Amniotic epithelial cell (primary cell): ENCODE data around the gene RGS9.
"Not testable (repeated sequence)": the region's sequence is repeated elsewhere in the genome, so short reads cannot be mapped to it uniquely, and the experiment has no call there.

Experiments
- DNase-seq: peaks from one replicate; pipeline ENCODE4 v3.0.0-alpha.2; 2010; ENCODE audit warnings: low read depth

The RGS9 gene

DNA sequence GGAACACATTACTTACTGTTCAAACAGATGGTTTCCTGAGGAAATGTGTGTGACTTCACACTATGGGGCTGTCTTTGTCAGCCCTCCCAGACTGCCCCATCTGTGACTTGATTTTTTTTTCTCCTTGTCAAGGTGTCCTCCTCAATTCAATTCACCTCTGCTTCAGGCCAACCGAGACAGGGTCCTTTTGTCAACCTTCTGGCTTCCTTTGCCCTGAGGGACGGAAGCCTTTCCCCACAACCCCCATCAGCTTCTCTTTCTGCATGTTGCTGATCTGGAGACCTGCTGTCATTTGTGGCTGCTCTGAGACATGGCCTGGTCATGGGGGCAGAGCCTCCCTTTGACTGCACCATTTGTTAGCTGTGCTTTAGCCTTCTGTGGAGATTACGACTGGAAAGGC lies 21.3 kb upstream of the RGS9 start:
- DNase-seq = no peak

DNA sequence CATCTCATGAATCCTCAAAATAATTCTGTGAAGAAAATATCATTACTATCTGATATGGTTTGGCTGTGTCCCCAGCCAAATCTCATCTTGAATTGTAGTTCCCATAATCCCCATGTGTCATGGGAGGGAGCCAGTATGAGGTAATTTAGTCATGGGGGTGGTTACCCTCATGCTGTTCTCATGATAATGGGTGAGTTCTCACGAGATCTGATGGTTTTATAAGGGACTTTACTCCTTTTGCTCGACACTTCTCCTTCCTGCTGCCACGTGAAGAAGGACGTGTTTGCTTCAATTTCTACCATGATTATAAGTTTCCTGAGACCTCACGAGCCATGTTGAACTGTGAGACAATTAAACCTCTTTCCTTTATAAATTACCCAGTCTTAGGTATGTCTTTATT lies 20.7 kb upstream of the RGS9 start:
- not testable (repeated sequence) for DNase-seq

DNA sequence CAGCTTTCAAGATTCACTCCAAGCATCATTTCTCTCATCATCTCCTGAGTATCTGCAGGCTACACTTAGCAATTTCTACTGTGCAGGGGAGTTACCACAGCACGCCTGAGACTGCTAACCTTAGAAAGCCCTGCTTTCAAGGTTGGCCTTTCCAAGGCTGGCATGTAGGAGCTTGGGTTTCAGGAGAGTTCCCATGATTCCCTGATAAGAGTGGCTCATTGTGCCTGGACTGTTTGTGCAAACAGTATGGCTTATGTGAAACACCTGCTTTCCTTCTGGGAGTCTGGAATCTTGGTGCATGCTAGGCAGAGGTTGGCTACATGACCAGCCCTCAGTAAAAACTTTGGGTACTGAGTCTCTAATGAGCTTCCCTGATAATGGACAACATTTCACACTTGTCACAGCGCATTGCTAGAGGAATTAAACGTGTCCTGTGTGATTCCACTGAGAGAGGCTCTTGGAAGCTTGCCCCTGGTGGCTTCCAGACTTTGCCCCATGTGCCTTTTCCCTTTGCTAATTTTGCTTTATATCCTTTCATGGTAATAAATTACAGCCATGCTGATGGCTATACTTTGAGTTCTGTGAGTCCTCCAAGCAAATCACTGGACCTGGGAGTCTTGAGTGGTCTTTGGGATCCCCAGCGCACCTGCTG lies 19.7 kb upstream of the RGS9 start:
- DNase-seq = no peak

DNA sequence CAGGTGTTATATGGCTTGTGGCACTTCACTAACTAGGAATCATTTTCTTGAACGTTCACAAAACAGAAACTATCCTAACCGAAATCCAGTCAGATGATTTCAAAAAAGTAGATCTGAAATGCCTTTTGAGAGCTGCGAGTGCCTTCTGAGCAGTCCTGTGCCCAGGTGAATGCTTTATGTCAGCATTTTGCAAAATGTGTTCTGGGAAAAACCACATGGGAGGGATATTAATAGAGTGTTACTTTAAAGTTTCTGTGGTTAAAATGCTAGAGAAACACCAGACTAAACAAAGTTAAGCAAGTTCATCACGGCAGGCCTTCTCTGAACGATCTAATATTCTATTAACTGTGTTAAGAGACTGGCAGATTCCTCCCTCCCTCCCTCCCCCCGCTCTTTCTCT lies 15.8 kb upstream of the RGS9 start:
- no peak for DNase-seq

DNA sequence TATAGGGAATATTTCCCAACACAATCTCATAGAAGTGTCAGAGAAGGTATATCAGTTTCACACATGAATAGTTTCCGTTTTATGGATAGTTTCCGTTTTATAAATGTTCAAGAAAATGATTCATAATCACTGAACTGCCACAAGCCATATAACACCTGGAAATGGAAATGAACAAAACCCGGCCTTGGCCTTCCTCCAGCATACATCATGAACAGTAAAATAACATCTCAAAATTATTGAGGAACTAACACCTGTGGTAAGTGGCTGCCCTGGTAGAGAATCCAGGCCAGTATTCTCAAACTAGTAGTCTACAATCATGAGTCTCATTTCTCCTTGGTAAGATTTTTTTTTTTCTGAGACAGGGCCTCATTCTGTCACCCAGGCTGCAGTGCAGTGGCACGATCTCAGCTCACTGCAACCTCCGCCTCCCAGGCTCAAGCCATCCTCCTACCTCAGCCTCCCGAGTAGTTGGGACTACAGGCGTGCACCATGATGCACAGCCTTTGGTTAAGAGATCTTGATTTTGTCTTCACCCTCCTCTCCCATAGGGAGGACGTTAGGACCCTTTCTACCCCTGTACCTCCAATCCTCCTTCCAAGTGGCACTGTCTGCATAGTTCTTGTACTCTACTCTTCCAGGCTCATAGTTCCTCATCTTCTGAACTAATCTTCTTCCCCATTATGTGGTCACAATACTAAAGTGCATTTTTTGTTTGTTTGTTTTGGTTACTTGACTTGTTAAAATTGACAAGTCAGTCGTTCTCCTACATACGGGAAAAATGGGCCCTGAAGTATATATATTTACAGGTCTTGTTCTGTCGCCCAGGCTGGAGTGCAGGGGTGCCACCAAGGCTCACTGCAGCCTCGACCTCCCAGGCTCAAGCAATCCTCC lies 15.0 kb upstream of the RGS9 start:
- no peak for DNase-seq

DNA sequence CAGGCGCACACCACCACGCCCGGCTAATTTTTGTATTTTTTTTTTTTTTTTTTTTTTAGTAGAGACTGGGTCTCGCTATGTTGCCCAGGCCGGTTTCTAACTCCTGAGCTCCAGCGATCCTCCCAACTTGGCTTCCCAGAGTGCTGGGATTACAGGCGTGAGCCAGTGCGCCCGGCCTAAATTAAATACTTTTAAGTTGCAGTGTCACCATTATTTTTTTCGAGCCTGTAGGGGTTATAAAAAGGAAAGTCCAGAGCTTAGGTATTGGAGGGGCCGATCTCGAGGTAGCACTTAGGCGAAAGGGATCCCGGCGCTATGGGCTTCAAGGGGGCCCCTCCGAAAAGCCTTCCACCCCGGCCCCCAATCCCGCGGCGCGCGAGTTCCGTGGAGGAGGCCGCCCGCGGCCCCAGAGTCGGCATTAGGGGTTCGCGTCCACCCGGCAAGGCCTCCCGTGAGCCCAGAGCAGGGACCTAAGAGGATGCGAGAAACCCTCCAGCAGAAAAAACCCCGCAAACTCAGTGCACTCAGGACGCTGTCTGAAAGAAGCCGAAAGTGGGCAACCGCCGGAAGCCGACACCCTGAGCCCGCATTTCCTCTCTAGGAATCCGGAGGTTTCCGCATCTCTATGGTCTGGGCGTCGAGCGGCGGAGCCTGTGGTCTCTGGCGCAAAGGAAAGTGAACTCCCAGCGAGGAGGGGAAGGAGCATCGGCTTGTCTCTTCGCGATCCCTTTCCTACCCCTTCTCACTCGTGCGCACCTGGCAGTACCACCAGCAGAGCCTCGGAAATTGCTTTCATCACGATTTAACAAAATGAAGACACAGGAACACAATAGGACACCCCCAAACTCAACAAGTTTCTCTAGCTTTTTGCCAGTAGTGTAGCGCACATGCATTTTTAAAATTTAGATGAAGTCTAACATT lies 14.1 kb upstream of the RGS9 start:
- peak; percentile 88 for DNase-seq

DNA sequence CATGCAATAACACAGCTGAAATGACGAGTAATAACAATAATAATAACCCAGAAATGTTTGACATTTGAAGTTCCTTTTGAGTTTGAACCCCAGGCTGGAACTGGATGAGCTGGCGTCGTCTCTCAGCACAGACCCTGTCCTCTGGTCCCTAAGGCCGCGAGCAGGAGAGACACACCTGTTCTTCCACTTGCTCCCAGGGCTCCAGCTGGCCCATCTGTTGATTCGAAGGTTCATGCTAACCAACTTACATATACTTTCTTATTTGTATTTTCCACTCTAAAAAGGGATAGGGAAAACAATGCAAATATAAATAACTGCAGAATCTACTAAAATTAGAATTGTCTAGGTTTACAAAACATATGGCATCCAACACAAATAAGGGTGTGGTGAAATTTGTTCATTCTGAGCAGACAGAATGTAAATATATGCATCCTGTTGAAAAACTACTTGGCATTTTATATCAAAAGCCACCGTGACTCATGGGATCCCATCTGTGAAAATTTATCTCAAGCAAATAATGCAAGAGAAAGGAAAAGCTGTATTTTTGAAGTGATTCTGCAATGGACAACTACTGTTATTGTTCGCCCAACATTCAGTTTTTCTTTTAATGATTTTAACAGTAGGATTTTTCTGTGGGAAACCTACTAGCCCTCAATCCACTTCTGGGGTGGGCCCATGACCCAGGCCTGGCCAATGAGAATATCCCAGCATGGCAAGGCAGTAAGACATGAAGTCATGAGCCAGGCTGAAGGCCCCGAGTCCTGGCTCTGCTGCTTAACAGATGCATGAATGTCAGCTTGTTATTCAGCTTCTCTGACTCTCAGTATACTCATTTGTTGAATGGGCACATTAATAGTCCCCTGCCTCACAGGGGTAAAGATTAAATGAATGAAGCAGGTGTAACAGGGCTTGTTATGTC lies 13.2 kb upstream of the RGS9 start:
- no peak for DNase-seq

DNA sequence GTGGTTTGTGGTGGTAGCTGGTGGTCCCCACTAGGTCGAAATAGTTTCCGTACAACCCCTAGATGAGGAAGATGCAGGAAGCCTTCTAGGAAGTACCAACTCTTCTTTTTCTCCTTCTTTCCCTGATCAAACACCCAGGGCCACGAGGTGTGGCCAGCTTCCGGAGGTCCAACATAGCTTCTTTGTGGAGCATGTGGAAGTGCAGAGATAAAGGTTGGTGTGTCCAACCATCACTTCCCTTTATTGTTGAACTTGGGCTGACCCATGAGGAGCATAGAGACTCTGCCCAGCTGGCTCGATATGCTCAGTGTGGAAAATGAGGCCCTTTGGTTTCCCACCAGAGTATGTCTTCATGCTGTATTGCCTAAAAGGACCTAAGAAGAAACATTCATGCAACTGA lies 6.3 kb upstream of the RGS9 start:
- DNase-seq = no peak

DNA sequence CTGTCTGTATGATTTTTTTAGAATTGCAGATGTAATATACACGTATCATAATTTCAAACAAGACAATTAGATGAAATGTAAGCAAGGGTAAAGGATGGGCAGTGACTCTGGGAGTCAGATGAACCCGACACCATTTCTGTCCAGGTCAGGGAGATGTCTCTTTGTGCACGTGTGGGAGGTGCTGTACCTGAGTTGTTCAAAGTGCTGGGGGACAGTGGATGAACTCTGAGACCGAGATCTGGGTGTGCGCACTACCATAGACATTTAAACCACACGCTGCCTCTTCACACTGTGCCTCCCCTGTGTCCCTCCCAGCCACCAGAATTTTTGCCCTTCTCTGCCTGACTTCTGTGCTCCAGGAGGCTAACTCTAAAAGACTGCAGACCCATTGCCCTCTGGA lies 5.9 kb upstream of the RGS9 start:
- no peak for DNase-seq

DNA sequence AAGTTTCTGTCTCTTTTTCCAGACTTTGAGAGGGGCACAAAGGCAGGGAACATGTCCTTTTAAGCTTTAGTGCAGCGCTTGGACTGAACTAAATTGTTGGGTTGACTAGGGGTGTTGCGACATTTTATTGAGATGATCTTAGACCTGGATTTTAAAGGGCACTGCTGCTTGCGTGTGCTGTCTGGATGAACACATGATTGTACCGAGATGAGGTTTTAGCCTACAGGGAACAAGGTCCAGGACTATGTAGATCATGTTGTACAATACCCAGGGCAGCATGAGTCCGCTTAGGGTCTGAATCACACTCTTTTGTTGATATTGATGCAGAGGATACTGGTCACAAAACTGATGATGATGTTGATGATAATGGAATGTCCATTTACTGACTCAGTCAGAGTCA lies 5.2 kb upstream of the RGS9 start:
- peak; percentile 56 for DNase-seq

DNA sequence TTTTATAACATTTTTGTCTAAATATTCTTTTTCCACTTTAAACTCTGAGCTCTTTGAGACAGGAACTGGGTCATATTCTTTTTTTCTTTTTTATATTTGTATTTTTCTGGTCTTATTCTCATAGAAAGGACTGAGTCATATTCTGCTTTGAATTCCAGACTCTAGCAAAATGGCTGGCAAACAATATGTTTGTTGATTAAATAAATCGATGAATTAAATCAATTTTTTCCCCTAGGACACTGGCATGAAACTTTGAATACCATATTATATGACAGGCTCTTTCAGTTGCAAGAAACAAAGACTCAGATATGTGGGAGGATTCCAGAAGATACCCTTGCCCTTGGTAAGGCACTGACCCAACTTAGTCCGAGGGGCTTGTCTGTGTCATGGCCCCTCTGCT lies 3.1 kb upstream of the RGS9 start:
- DNase-seq = no peak

DNA sequence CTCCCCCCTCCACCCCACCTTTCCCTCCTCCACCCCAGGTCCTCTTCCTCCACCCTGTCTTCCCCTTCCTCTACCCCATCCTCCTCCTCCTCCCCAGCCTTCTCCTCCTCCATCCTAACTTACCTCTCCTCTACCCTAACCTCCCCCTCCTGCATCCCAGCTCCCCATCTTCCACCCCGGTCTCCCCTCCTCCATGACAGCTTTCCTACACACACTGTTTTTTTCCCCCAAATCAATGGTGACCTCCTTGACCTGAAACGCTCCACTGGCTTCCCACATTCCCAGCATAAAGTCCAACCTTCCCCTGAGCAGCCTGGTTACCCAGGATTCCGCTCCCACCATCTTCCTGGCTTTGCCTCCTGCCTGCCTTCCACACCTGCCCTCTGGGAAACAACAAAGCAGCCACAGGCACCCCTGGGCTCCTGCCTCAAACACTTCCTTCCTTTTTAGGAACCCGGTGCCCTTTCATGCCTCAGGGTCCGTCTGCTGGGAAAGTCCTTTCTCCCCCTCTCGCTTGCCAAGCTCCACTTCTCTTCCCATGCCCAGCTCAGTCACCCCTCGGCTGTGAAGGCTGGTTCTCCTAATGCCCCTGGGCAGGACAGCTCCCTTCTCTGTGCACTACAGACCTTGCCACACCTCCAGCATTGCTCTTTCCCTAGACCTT lies 2.1 kb downstream of the RGS9 start:
- no peak for DNase-seq

DNA sequence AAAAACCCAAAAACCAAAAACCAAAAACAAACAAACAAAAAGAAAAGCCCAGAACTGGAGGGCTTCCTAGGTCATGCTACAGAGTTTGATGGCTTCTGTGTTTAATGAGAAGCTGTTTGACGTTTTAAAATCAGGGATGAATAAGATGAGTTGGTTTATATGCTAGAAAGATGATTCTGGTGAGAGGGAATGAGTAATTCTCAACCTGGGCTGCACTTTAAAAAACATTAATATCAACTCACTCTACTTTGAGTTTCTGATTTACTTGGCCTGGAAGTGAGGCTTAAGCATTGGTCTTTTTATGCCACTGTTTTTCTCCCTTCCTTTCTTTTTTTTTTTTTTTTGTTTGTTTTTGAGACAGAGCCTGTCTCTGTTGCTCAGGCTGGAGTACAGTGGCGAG lies 5.1 kb downstream of the RGS9 start:
- DNase-seq = no peak

DNA sequence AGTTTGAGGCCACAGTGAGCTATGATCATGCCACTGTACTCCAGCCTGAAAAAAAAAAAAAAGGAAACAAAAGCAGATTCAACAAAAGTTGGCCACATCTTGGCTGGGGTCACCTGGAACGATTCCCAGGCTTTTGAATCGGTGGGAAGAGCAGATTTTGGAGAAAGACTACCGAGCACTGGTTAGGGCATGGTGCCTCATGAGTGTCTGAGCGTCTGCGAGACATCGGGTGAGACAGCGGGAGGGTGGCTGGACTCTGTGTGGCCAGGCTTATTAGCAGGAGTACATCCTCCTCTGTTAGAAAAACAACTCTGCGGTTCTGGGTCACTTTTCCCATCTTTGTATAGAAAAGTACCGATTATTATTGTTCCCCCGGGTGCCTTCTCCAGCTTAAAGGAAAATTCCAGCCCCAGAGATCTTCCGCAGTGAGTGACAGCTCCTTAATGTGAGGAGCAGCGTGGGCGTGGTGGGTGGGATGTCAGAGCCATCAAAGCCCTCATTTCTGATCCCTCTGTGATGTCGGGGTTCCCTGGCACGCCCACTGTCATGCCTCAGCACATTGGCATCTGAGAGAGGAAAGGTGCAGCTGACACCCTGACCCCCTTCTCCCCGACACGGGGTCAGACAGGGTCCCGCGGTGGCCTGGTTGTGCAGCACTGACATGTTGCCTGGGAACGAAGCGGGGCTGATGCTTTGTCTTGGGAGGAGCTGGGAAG lies 6.9 kb downstream of the RGS9 start:
- DNase-seq = no peak

DNA sequence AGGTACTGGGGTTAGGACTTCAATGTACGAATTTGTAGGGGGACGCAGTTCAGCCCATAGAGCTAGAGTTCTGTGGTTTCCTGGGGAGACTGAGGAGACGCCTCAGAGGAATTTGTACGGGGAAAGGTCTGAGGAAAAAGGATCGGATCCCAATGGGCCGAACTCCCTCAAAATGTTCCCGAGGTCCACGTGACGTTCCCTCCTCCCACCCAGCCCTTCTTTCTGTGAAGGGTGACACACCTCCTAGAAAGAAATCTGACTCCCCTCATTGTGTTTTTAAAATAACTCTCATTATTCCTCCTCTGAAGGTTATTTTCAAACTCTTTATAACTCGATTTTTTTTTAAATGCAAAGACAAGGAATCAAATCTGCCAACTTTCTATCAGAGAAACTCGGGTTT lies 8.6 kb downstream of the RGS9 start:
- no peak for DNase-seq

DNA sequence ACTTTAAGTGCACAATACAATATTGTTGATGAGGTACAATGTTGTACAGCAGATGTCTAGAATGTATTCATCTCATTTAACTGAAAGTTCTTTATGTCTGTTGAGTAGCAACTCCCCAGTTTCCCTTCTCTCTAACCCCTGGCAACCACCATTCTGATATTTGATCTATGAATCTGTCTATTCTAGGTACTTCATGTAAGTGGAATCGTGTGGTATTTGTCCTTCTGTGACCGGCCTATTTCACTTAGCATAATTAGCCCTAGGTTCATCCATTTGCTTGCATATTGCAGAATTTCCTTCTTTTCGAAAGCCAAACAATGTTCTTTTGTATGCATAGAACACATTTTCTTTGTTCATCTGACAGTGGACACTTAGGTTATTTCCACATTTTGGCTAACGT lies 10.8 kb downstream of the RGS9 start:
- no peak for DNase-seq

DNA sequence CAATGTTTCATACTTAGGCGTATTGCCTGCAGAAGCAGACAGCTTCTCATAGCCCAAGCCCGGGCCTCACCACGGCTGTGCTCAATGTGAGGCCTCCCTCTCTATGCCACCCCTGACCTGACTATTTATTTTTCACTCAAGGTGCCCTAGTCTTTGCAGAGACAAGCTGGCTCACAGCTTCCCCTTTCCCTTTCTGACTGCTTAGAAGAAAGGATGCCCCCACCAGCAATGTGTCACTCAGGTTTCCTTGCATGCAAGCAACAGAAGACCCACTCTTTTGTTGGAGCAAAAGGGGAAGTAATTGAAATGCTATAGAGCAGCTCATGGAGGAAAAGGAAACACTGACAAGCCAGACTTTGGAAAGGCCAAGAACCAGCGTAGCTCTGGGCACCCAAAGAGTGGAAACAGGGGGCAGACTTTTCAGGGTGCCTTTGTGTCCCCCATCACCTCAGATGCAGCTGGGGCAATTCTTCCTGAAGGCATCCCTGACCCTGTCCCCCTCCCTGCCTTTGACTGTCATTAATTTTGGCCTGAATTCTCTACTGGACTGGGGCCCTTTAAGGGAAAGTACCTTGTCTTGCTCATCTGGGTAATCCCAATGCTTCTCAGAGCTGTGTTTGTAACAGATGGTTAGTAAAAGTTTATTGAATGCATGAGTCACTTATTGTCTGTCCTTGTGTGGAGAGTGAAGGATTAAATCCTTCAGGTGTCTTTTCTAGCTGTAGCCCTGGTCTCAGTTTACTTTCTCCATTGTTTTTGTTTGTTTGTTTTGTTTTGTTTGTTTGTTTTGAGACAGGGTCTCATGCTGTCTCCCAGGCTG lies 17.8 kb downstream of the RGS9 start:
- peak; percentile 34 for DNase-seq

DNA sequence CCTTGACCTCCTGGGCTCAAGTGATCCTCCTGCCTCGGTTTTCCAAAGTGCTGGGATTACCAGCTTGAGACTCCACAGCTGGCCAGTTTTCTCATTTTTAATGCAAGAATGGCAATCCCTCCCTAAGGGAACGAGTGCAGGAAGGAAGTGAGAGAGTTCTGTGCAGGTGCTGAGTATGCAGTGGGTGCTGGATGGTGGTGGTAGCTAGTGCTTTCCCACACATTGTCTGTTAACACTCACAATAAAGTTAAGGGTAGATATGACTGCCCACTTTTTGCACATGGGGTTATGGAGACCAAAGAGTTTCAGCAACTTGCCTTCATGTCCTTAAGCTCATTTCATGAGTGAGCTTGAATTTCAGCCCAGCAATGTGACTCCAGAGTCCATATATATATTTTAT lies 18.5 kb downstream of the RGS9 start:
- no peak for DNase-seq

DNA sequence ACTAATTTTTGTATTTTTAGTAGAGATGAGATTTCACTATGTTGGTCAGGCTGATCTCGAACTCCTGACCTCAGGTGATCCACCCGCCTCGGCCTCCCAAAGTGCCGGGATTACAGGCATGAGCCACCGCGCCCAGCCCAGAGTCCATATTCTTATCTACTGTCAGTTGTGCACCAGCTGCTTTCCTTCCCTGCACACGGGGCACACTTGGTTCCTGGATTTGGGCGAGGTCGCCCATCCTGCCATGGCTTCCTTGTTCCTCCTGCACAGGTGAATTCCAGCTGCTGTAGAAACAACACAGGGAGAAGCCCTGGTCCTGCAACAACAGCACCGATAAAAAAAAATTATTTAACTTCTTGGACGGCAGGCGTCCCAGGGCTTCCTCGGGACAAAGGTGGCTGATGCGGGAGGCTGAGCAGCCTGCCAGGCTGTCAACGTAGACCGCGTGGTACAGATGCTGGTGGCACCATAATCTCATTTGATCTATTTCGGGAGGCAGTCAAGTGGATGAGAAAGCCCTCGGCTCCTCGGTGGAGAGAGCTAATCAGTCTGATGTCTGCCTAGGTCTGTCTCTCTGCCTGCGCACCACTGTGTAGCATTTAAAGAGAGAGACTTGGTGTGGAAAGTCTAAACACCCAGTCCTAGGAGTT lies 19.1 kb downstream of the RGS9 start:
- no peak for DNase-seq
